ENCODE data around the gene C18orf32. TPM values are rescaled to one million over a fixed set of nuclear protein-coding genes. Genes with fewer than 3 reads are reported as not detected.
A peak's percentile ranks its signal among the peaks of the same experiment; 100 is the strongest.
"Not testable (repeated sequence)": the region's sequence is repeated elsewhere in the genome, so short reads cannot be mapped to it uniquely, and the experiment has no call there.

The C18orf32 gene
- total and polyA plus RNA-seq, 4 donors = 46.0 to 110 (median 82.9) TPM

DNA sequence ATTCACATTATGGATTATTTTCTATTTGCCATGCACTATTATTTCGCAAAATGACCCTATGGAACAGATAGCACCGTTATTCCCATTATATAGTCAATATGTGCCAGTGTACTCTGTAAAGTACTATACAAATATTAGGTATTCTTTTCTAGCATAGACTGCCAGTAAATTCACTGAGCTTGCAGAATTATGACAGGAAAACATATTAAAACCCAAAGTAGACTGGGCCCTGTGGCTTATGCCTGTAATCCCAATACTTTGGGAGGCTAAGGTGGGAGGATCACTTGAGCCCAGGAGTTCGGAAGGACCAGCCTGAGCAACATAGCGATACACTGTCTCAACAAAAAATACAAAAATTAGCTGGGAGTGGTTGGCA is 25.4 kb downstream of the C18orf32 start:
- H3K27ac ChIP-seq (ENCODE audit: low read depth, low read length) = no peak overlapping the region
- no CpG with 5 or more reads among the region's 4 CpGs for WGBS (ENCODE audit: insufficient coverage)

GRCh38 chr18:49460976-49461601 is 25.9 kb downstream of the C18orf32 start:
- Histone ChIP-seq H3K27ac (ENCODE audit: low read depth, low read length) (no peak overlapping the region), H3K4me1 (ENCODE audit: control insufficient read depth, insufficient read depth, low read length) (peaks cover 10% of the 10 kb centered on the region), H3K27me3 (ENCODE audit: control insufficient read depth, insufficient read depth, low read length) (no peaks in the 10 kb centered on the region), H3K36me3 (ENCODE audit: control insufficient read depth, insufficient read depth, low read length) (no peaks in the 10 kb centered on the region), H3K9me3 (ENCODE audit: control insufficient read depth, insufficient read depth, low read length) (no peaks in the 10 kb centered on the region), H3K4me3 (ENCODE audit: low read depth, low read length) (peak overlapping the region; percentile 74)
- no peak for DNase-seq (ENCODE audit: low read depth in 4 of 6, low spot score in 6 of 6)
- WGBS (ENCODE audit: insufficient coverage) = 37% methylated on average over 10 of the region's 19 CpGs

More for the DNA sequence above, 25.4 kb downstream of the C18orf32 start:
- H3K4me1 ChIP-seq (ENCODE audit: control insufficient read depth, insufficient read depth, low read length) = peaks cover 10% of the 10 kb centered on the region
- no peaks in the 10 kb centered on the region for H3K36me3 ChIP-seq (ENCODE audit: control insufficient read depth, insufficient read depth, low read length)
- no peaks in the 10 kb centered on the region for H3K27me3 ChIP-seq (ENCODE audit: control insufficient read depth, insufficient read depth, low read length)
- H3K9me3 ChIP-seq (ENCODE audit: control insufficient read depth, insufficient read depth, low read length) = no peaks in the 10 kb centered on the region
- H3K4me3 ChIP-seq (ENCODE audit: low read depth, low read length) = no peak overlapping the region
- no peak for DNase-seq (ENCODE audit: low read depth in 4 of 6, low spot score in 6 of 6)

- Histone ChIP-seq H3K4me1 (ENCODE audit: control insufficient read depth, insufficient read depth, low read length) (peaks cover 10% of the 10 kb centered on the region), H3K4me3 (ENCODE audit: low read depth, low read length) (peak overlapping the region; percentile 74), H3K9me3 (ENCODE audit: control insufficient read depth, insufficient read depth, low read length) (no peaks in the 10 kb centered on the region), H3K27ac (ENCODE audit: low read depth, low read length) (no peak overlapping the region), H3K27me3 (ENCODE audit: control insufficient read depth, insufficient read depth, low read length) (no peaks in the 10 kb centered on the region), H3K36me3 (ENCODE audit: control insufficient read depth, insufficient read depth, low read length) (no peaks in the 10 kb centered on the region)
- 37% methylated on average over 10 of the region's 16 CpGs for WGBS (ENCODE audit: insufficient coverage)
- peak in 2 of 6 donors; percentile 6 to 43 for DNase-seq (ENCODE audit: low read depth in 4 of 6, low spot score in 6 of 6)
Measured at GRCh38 chr18:49459404-49460171, 27.4 kb downstream of the C18orf32 start.

- peaks cover 10% of the 10 kb centered on the region for H3K4me1 ChIP-seq (ENCODE audit: control insufficient read depth, insufficient read depth, low read length)
- no peaks in the 10 kb centered on the region for H3K36me3 ChIP-seq (ENCODE audit: control insufficient read depth, insufficient read depth, low read length)
- H3K4me3 ChIP-seq (ENCODE audit: low read depth, low read length) = no peak overlapping the region
- H3K9me3 ChIP-seq (ENCODE audit: control insufficient read depth, insufficient read depth, low read length) = no peaks in the 10 kb centered on the region
- 100% methylated on average over 2 of the region's 4 CpGs for whole genome bisulfite sequencing (ENCODE audit: insufficient coverage)
- H3K27me3 ChIP-seq (ENCODE audit: control insufficient read depth, insufficient read depth, low read length) = no peaks in the 10 kb centered on the region
- no peak for DNase-seq (ENCODE audit: low read depth in 4 of 6, low spot score in 6 of 6)
- H3K27ac ChIP-seq (ENCODE audit: low read depth, low read length) = no peak overlapping the region
Measured at GRCh38 chr18:49457616-49458015, 29.4 kb downstream of the C18orf32 start.

DNA sequence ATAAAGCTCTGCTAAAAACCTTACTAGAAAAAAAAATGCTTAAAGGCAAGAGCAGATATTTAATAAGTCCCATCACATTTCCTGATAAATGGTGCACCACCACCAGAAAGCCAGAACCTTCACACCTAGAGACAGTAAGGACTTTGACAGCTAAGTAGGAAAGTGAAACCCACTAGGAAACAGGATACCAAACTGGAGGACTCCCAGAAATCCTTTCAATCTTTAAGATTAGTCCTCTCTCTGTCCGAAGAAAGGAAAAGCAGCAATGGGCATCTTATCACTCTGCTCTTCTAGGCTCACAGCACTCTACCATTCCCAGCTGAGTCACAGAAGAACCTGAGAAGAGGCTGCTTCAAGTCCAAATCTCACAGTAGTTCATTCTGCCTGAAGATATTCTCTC is 30.2 kb downstream of the C18orf32 start:
- Histone ChIP-seq H3K9me3 (ENCODE audit: control insufficient read depth, insufficient read depth, low read length) (peaks cover 1% of the 10 kb centered on the region), H3K4me3 (ENCODE audit: low read depth, low read length) (no peak overlapping the region), H3K4me1 (ENCODE audit: control insufficient read depth, insufficient read depth, low read length) (peaks cover 10% of the 10 kb centered on the region), H3K27me3 (ENCODE audit: control insufficient read depth, insufficient read depth, low read length) (no peaks in the 10 kb centered on the region), H3K27ac (ENCODE audit: low read depth, low read length) (no peak overlapping the region), H3K36me3 (ENCODE audit: control insufficient read depth, insufficient read depth, low read length) (no peaks in the 10 kb centered on the region)
- DNase-seq (ENCODE audit: low read depth in 4 of 6, low spot score in 6 of 6) = no peak
- WGBS (ENCODE audit: insufficient coverage) = 73% methylated on average over 1 of the region's 1 CpG

GRCh38 chr18:49452534-49452933 is 34.5 kb downstream of the C18orf32 start:
- H3K27me3 ChIP-seq (ENCODE audit: control insufficient read depth, insufficient read depth, low read length); DNase-seq (ENCODE audit: low read depth in 4 of 6, low spot score in 6 of 6): not testable (repeated sequence)
- 99% methylated on average over 12 of the region's 12 CpGs for WGBS (ENCODE audit: insufficient coverage)

GRCh38 chr18:49447810-49448745 is 39.0 kb downstream of the C18orf32 start:
- Histone ChIP-seq H3K4me1 (ENCODE audit: control insufficient read depth, insufficient read depth, low read length) (no peaks in the 10 kb centered on the region), H3K27me3 (ENCODE audit: control insufficient read depth, insufficient read depth, low read length) (no peaks in the 10 kb centered on the region), H3K9me3 (ENCODE audit: control insufficient read depth, insufficient read depth, low read length) (peaks cover 18% of the 10 kb centered on the region), H3K4me3 (ENCODE audit: low read depth, low read length) (no peak overlapping the region), H3K36me3 (ENCODE audit: control insufficient read depth, insufficient read depth, low read length) (no peaks in the 10 kb centered on the region), H3K27ac (ENCODE audit: low read depth, low read length) (no peak overlapping the region)
- no CpG with 5 or more reads among the region's 3 CpGs for WGBS (ENCODE audit: insufficient coverage)
- DNase-seq (ENCODE audit: low read depth in 4 of 6, low spot score in 6 of 6) = peak in 1 of 6 donors; percentile 8

More at GRCh38 chr18:49452534-49452933, 34.5 kb downstream of the C18orf32 start:
- not testable (repeated sequence) for H3K27ac ChIP-seq (ENCODE audit: low read depth, low read length); H3K4me1 ChIP-seq (ENCODE audit: control insufficient read depth, insufficient read depth, low read length); H3K4me3 ChIP-seq (ENCODE audit: low read depth, low read length); H3K36me3 ChIP-seq (ENCODE audit: control insufficient read depth, insufficient read depth, low read length)
- H3K9me3 ChIP-seq (ENCODE audit: control insufficient read depth, insufficient read depth, low read length) = peaks cover 18% of the 10 kb centered on the region

DNA sequence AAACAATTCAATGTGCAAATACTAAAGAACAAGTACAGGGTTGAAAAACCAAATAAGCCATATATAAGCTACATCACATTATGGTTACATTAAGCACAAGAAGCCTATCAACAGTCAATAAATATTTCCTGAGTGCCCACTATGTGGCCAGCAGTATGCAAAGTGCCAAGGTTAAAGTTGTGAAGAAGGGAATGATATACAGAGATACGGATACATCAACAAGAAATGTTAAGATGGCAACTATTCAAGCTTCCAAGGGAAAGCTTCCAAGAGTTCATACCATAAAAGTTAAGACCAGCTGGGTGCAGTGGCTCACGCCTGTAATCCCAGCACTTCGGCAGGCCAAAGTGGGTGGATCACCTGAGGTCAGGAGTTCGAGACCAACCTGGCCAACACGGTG is 40.6 kb downstream of the C18orf32 start:
- H3K4me1 ChIP-seq (ENCODE audit: control insufficient read depth, insufficient read depth, low read length) = no peaks in the 10 kb centered on the region
- H3K9me3 ChIP-seq (ENCODE audit: control insufficient read depth, insufficient read depth, low read length) = peaks cover 16% of the 10 kb centered on the region
- no peak overlapping the region for H3K27ac ChIP-seq (ENCODE audit: low read depth, low read length)
- no peak overlapping the region for H3K4me3 ChIP-seq (ENCODE audit: low read depth, low read length)
- no peaks in the 10 kb centered on the region for H3K27me3 ChIP-seq (ENCODE audit: control insufficient read depth, insufficient read depth, low read length)
- DNase-seq (ENCODE audit: low read depth in 4 of 6, low spot score in 6 of 6) = no peak
- 50% methylated on average over 2 of the region's 5 CpGs for WGBS (ENCODE audit: insufficient coverage)
- no peaks in the 10 kb centered on the region for H3K36me3 ChIP-seq (ENCODE audit: control insufficient read depth, insufficient read depth, low read length)

DNA sequence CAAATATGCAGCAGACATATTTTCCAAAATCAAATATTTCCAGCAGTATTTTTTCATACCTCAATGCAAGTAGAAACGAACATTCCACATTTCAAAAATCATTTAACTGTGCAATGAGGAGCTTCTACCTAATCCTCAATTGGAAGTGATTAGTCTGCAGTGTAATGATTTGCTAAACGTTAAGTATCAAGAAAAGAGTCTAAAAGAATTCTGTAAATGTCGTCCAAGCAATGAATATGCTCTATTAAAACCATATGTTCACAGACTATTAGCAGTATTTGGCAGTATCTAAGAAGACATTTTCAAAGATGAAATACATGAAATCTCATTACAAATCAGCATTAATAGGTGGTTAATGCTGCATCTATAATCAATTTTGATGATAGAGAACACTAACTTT is 42.5 kb downstream of the C18orf32 start:
- no peak overlapping the region for H3K4me3 ChIP-seq (ENCODE audit: low read depth, low read length)
- no peak overlapping the region for H3K27ac ChIP-seq (ENCODE audit: low read depth, low read length)
- no CpG with 5 or more reads among the region's 3 CpGs for WGBS (ENCODE audit: insufficient coverage)
- H3K9me3 ChIP-seq (ENCODE audit: control insufficient read depth, insufficient read depth, low read length) = peaks cover 10% of the 10 kb centered on the region
- H3K27me3 ChIP-seq (ENCODE audit: control insufficient read depth, insufficient read depth, low read length) = no peaks in the 10 kb centered on the region
- DNase-seq (ENCODE audit: low read depth in 4 of 6, low spot score in 6 of 6) = peak in 1 of 6 donors; percentile 42
- H3K4me1 ChIP-seq (ENCODE audit: control insufficient read depth, insufficient read depth, low read length) = no peaks in the 10 kb centered on the region
- no peaks in the 10 kb centered on the region for H3K36me3 ChIP-seq (ENCODE audit: control insufficient read depth, insufficient read depth, low read length)
